ENCODE data around the gene CILP2.

GRCh38 chr19:19592690-19593089, 54.6 kb downstream of the CILP2 start:
- TF ChIP-seq GATA2 (IDR thresholded peaks at IDR 0.05; ENCODE audit: low read depth, low read length) (no peak), GATA3 (IDR thresholded peaks at IDR 0.05; ENCODE audit: low read depth, low read length) (no peak)
